ENCODE data around the gene HMOX2. TPM values are rescaled to one million over a fixed set of nuclear protein-coding genes. Genes with fewer than 3 reads are reported as not detected.

HMOX2 gene
- total RNA-seq, 1 experiment from 2014 or later, result 55.1 TPM

DNA sequence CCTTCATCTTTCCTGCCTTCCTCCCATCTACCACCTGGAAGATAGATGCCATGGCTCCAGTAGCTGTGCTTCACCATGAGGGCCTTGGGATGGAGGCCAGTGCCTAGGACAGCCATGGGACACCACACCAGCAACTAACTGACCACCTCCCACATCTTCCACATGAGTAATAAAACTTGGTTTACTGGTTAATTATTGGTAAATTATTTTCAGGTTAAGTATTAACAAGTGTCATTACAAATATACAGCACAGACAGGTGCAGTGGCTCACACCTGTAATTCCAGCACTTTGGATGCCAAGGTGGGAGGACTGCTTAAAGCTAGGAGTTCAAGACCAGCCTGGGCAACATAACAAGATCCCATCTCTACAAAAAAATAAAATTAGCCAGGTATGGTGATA, 48.4 kb downstream of the HMOX2 start:
- intact Hi-C loops (cut with micrococcal nuclease), result no loop called here
- Histone ChIP-seq H3K36me3 (ENCODE audit: control insufficient read depth in 1 of 2, insufficient read depth in 2 of 2, low read length in 2 of 2) (no peaks in the 10 kb centered on the region), H2AFZ (ENCODE audit: low read depth, low read length, poor library complexity, severe bottlenecking) (no peak overlapping the region), H3K79me2 (ENCODE audit: insufficient read depth, low read length) (no peaks in the 10 kb centered on the region), H3K4me1 (ENCODE audit: control insufficient read depth in 1 of 2, insufficient read depth in 2 of 2, low read length in 2 of 2) (no peaks in the 10 kb centered on the region), H3K9ac (ENCODE audit: low read length) (no peak overlapping the region), H3K27me3 (ENCODE audit: insufficient read depth, low read length) (no peaks in the 10 kb centered on the region), H3K9me3 (ENCODE audit: control insufficient read depth in 1 of 2, insufficient read depth in 1 of 2, low read depth in 1 of 2, low read length in 2 of 2) (no peaks in the 10 kb centered on the region), H3K27ac (ENCODE audit: low read depth, low read length) (no peak overlapping the region), H3K9me2 (ENCODE audit: insufficient read depth) (no peaks in the 10 kb centered on the region), H3K4me3 (replicated peaks in 1 of 2; ENCODE audit: low read depth in 1 of 2, low read length in 2 of 2) (no peak overlapping the region), H3K4me2 (ENCODE audit: low read length) (no peak overlapping the region), H4K20me1 (ENCODE audit: insufficient read depth) (no peaks in the 10 kb centered on the region)
- TF ChIP-seq EGR1 (IDR thresholded peaks at IDR 0.05; ENCODE audit: low read depth) (no peak), TCF7L2 (IDR thresholded peaks at IDR 0.05; ENCODE audit: borderline replicate concordance, extremely low read depth, insufficient read depth, insufficient read length) (no peak), SP1 (IDR thresholded peaks at IDR 0.05; ENCODE audit: low read depth) (no peak), CEBPB (IDR thresholded peaks at IDR 0.05; ENCODE audit: low read depth) (no peak), YY1 (IDR thresholded peaks at IDR 0.05; ENCODE audit: extremely low read depth, insufficient replicate concordance, low read depth, low read length) (no peak), ZFX (IDR thresholded peaks at IDR 0.05) (no peak), FOSL1 (IDR thresholded peaks at IDR 0.05; ENCODE audit: low read depth) (no peak)
- TF ChIP-seq, protein P1, sequence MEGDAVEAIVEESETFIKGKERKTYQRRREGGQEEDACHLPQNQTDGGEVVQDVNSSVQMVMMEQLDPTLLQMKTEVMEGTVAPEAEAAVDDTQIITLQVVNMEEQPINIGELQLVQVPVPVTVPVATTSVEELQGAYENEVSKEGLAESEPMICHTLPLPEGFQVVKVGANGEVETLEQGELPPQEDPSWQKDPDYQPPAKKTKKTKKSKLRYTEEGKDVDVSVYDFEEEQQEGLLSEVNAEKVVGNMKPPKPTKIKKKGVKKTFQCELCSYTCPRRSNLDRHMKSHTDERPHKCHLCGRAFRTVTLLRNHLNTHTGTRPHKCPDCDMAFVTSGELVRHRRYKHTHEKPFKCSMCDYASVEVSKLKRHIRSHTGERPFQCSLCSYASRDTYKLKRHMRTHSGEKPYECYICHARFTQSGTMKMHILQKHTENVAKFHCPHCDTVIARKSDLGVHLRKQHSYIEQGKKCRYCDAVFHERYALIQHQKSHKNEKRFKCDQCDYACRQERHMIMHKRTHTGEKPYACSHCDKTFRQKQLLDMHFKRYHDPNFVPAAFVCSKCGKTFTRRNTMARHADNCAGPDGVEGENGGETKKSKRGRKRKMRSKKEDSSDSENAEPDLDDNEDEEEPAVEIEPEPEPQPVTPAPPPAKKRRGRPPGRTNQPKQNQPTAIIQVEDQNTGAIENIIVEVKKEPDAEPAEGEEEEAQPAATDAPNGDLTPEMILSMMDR (IDR thresholded peaks at IDR 0.05 in 2 of 3, conservative IDR thresholded peaks at IDR 0.05 in 1 of 3; ENCODE audit: borderline replicate concordance in 1 of 3, insufficient read depth in 1 of 3, low read depth in 2 of 3, low read length in 2 of 3), result no peak
- TF ChIP-seq, protein P2, sequence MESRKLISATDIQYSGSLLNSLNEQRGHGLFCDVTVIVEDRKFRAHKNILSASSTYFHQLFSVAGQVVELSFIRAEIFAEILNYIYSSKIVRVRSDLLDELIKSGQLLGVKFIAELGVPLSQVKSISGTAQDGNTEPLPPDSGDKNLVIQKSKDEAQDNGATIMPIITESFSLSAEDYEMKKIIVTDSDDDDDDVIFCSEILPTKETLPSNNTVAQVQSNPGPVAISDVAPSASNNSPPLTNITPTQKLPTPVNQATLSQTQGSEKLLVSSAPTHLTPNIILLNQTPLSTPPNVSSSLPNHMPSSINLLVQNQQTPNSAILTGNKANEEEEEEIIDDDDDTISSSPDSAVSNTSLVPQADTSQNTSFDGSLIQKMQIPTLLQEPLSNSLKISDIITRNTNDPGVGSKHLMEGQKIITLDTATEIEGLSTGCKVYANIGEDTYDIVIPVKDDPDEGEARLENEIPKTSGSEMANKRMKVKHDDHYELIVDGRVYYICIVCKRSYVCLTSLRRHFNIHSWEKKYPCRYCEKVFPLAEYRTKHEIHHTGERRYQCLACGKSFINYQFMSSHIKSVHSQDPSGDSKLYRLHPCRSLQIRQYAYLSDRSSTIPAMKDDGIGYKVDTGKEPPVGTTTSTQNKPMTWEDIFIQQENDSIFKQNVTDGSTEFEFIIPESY (IDR thresholded peaks at IDR 0.05; ENCODE audit: extremely low read depth, insufficient replicate concordance, low read length), result no peak
- ATAC-seq (no peak), DNase-seq (ENCODE audit: low read depth, low spot score) (no peak)
- CTCF ChIA-PET, result no interaction called here
- no TSS peak for BruUV-seq (replicated peaks)
- POLR2A ChIA-PET, result no interaction called here
- RAD21 ChIA-PET (ENCODE audit: low non-redundant PET in 1 of 2, low total read pairs in 2 of 2, uncharacterized antibody in 2 of 2, unreplicated experiment in 2 of 2), result no interaction called here

All from HCT116 (cell line).